Natural killer cell treated with Interleukin-12 subunit alpha and Interleukin-12 subunit beta and Interleukin-15 and Interleukin-18, amount 100 ng/mL, for 72 hours (primary cell): Measurements from ENCODE around the gene CLSTN2. TPM values are rescaled to one million over a fixed set of nuclear protein-coding genes. Genes with fewer than 3 reads are reported as not detected.

ENCODE experiments used
- ATAC-seq, 2 donors: fragments of 150-1000 bp; cut with Tn5 transposase in 1 of 2; sonication (Bioruptor Pico), chemical (Tn5 transposase) in 1 of 2; 2 replicates each; pipeline ENCODE4 v1.10.0; 2021
- DNase-seq: peaks from one replicate; pipeline ENCODE4 v3.0.0; 2022; ENCODE audit warnings: low spot score
- H3K27ac Mint-ChIP-seq, 2 donors: 1 replicate in 1 of 2; 2 replicates in 1 of 2; pipeline ENCODE4 v1.8.0; 2022; ENCODE audit warnings: mixed read lengths in 2 of 2, mild to moderate bottlenecking in 1 of 2, moderate library complexity in 1 of 2
- H3K27me3 Mint-ChIP-seq, 2 donors: 1 replicate in 1 of 2; 2 replicates in 1 of 2; pipeline ENCODE4 v1.8.0; 2022; ENCODE audit warnings: mixed read lengths in 2 of 2
- H3K36me3 Mint-ChIP-seq: one replicate; pipeline ENCODE4 v1.8.0; 2022; ENCODE audit warnings: mixed read lengths
- H3K4me1 Mint-ChIP-seq, 2 donors: 1 replicate in 1 of 2; 2 replicates in 1 of 2; pipeline ENCODE4 v1.8.0; 2022; ENCODE audit warnings: low read depth in 2 of 2, mixed read lengths in 2 of 2, mild to moderate bottlenecking in 1 of 2
- H3K4me3 Mint-ChIP-seq: one replicate; pipeline ENCODE4 v1.8.0; 2022; ENCODE audit warnings: mixed read lengths
- H3K9me3 Mint-ChIP-seq: 2 replicates; pipeline ENCODE4 v1.8.0; 2022; ENCODE audit warnings: mixed read lengths
- total RNA-seq, 2 donors: library from RNA; stranded (reverse); gene quantifications; one replicate each; pipeline ENCODE4 v1.2.3, GENCODE V29; 2022

Gene CLSTN2
- total RNA-seq, 2 donors from 2014 or later = not detected

- DNase-seq (no peak), ATAC-seq (peak in 1 of 2 donors; percentile 24)
- H3K4me1 Mint-ChIP-seq = no peaks in the 10 kb centered on the region
Observed at GRCh38 chr3:140434261-140434905, 499.4 kb downstream of the CLSTN2 start.

GRCh38 chr3:140436421-140436820 lies 501.4 kb downstream of the CLSTN2 start:
- Mint-ChIP-seq H3K27me3 (peaks cover 13 to 15% of the 10 kb centered on the region in 2 donors), H3K4me3 (no peak overlapping the region), H3K4me1 (no peaks in the 10 kb centered on the region), H3K9me3 (no peaks in the 10 kb centered on the region), H3K27ac (no peak overlapping the region), H3K36me3 (no peaks in the 10 kb centered on the region)
- ATAC-seq (no peak), DNase-seq (no peak)

More at GRCh38 chr3:140434261-140434905, 499.4 kb downstream of the CLSTN2 start:
- no peak overlapping the region for H3K4me3 Mint-ChIP-seq
- H3K36me3 Mint-ChIP-seq = no peaks in the 10 kb centered on the region
- no peaks in the 10 kb centered on the region for H3K9me3 Mint-ChIP-seq
- H3K27me3 Mint-ChIP-seq = peaks cover 14% of the 10 kb centered on the region in 2 donors
- no peak overlapping the region for H3K27ac Mint-ChIP-seq

GRCh38 chr3:140438736-140439470 lies 503.9 kb downstream of the CLSTN2 start:
- H3K4me3 Mint-ChIP-seq = no peak overlapping the region
- H3K9me3 Mint-ChIP-seq = no peaks in the 10 kb centered on the region
- H3K4me1 Mint-ChIP-seq = no peaks in the 10 kb centered on the region
- H3K36me3 Mint-ChIP-seq = no peaks in the 10 kb centered on the region
- no peak for DNase-seq
- H3K27me3 Mint-ChIP-seq = peaks cover 20 to 25% of the 10 kb centered on the region in 2 donors
- no peak for ATAC-seq
- H3K27ac Mint-ChIP-seq = no peak overlapping the region

- H3K27ac Mint-ChIP-seq = no peak overlapping the region
- ATAC-seq = no peak
- no peaks in the 10 kb centered on the region for H3K4me1 Mint-ChIP-seq
- no peaks in the 10 kb centered on the region for H3K9me3 Mint-ChIP-seq
- no peaks in the 10 kb centered on the region for H3K36me3 Mint-ChIP-seq
- DNase-seq = no peak
- no peak overlapping the region for H3K4me3 Mint-ChIP-seq
- H3K27me3 Mint-ChIP-seq = peaks cover 20 to 25% of the 10 kb centered on the region in 2 donors
Observed at GRCh38 chr3:140439527-140439926, 504.5 kb downstream of the CLSTN2 start.

GRCh38 chr3:140440446-140440845 lies 505.5 kb downstream of the CLSTN2 start:
- Mint-ChIP-seq H3K27me3 (peaks cover 20 to 22% of the 10 kb centered on the region in 2 donors), H3K36me3 (no peaks in the 10 kb centered on the region), H3K4me1 (no peaks in the 10 kb centered on the region), H3K27ac (no peak overlapping the region), H3K9me3 (no peaks in the 10 kb centered on the region), H3K4me3 (no peak overlapping the region)
- DNase-seq = no peak
- ATAC-seq = no peak

GRCh38 chr3:140441006-140441405 lies 506.0 kb downstream of the CLSTN2 start:
- H3K36me3 Mint-ChIP-seq = no peaks in the 10 kb centered on the region
- ATAC-seq (no peak), DNase-seq (no peak)
- H3K4me3 Mint-ChIP-seq = no peak overlapping the region
- H3K27ac Mint-ChIP-seq = no peak overlapping the region
- H3K27me3 Mint-ChIP-seq = peaks cover 17 to 22% of the 10 kb centered on the region in 2 donors
- H3K9me3 Mint-ChIP-seq = no peaks in the 10 kb centered on the region
- H3K4me1 Mint-ChIP-seq = no peaks in the 10 kb centered on the region

GRCh38 chr3:140442621-140443020 lies 507.6 kb downstream of the CLSTN2 start:
- H3K36me3 Mint-ChIP-seq = no peaks in the 10 kb centered on the region
- ATAC-seq (no peak), DNase-seq (no peak)
- H3K4me3 Mint-ChIP-seq = no peak overlapping the region
- no peaks in the 10 kb centered on the region for H3K9me3 Mint-ChIP-seq
- H3K27me3 Mint-ChIP-seq = peaks cover 12 to 21% of the 10 kb centered on the region in 2 donors
- no peak overlapping the region for H3K27ac Mint-ChIP-seq
- H3K4me1 Mint-ChIP-seq = peaks cover 2 to 3% of the 10 kb centered on the region in 2 donors

GRCh38 chr3:140443073-140443472 lies 508.1 kb downstream of the CLSTN2 start:
- Mint-ChIP-seq H3K4me3 (no peak overlapping the region), H3K4me1 (peaks cover 5 to 8% of the 10 kb centered on the region in 2 donors), H3K36me3 (no peaks in the 10 kb centered on the region), H3K27me3 (peaks cover 12 to 22% of the 10 kb centered on the region in 2 donors), H3K9me3 (no peaks in the 10 kb centered on the region), H3K27ac (no peak overlapping the region)
- DNase-seq (no peak), ATAC-seq (no peak)

GRCh38 chr3:140443806-140444205 lies 508.8 kb downstream of the CLSTN2 start:
- Mint-ChIP-seq H3K27ac (no peak overlapping the region), H3K9me3 (no peaks in the 10 kb centered on the region), H3K4me3 (no peak overlapping the region), H3K36me3 (no peaks in the 10 kb centered on the region), H3K27me3 (peaks cover 12 to 22% of the 10 kb centered on the region in 2 donors), H3K4me1 (peaks cover 5 to 9% of the 10 kb centered on the region in 2 donors)
- ATAC-seq = no peak
- DNase-seq = no peak

GRCh38 chr3:140446734-140447133 lies 511.7 kb downstream of the CLSTN2 start:
- DNase-seq = no peak
- peaks cover 12 to 25% of the 10 kb centered on the region in 2 donors for H3K27me3 Mint-ChIP-seq

GRCh38 chr3:140447136-140447535 lies 512.2 kb downstream of the CLSTN2 start:
- Mint-ChIP-seq H3K27me3 (peaks cover 10 to 24% of the 10 kb centered on the region in 2 donors), H3K4me3 (no peak overlapping the region), H3K4me1 (peaks cover 15 to 16% of the 10 kb centered on the region in 2 donors), H3K9me3 (no peaks in the 10 kb centered on the region), H3K27ac (no peak overlapping the region), H3K36me3 (no peaks in the 10 kb centered on the region)
- no peak for DNase-seq
- ATAC-seq = no peak

More at GRCh38 chr3:140446734-140447133, 511.7 kb downstream of the CLSTN2 start:
- H3K4me1 Mint-ChIP-seq = peaks cover 14 to 16% of the 10 kb centered on the region in 2 donors
- ATAC-seq = no peak
- no peaks in the 10 kb centered on the region for H3K36me3 Mint-ChIP-seq
- no peak overlapping the region for H3K27ac Mint-ChIP-seq
- H3K9me3 Mint-ChIP-seq = no peaks in the 10 kb centered on the region
- H3K4me3 Mint-ChIP-seq = no peak overlapping the region

GRCh38 chr3:140448001-140448400 lies 513.0 kb downstream of the CLSTN2 start:
- Mint-ChIP-seq H3K27ac (no peak overlapping the region), H3K4me3 (no peak overlapping the region), H3K27me3 (peaks cover under 1 to 17% of the 10 kb centered on the region in 2 donors), H3K9me3 (no peaks in the 10 kb centered on the region), H3K36me3 (no peaks in the 10 kb centered on the region), H3K4me1 (peaks cover 23 to 24% of the 10 kb centered on the region in 2 donors)
- ATAC-seq (no peak), DNase-seq (no peak)

- Mint-ChIP-seq H3K4me3 (no peak overlapping the region), H3K9me3 (no peaks in the 10 kb centered on the region), H3K27me3 (peaks cover 0 to 17% of the 10 kb centered on the region in 2 donors), H3K36me3 (no peaks in the 10 kb centered on the region), H3K27ac (no peak overlapping the region), H3K4me1 (peaks cover 36 to 37% of the 10 kb centered on the region in 2 donors)
- DNase-seq = no peak
- ATAC-seq = no peak
Observed at GRCh38 chr3:140449413-140450256, 514.6 kb downstream of the CLSTN2 start.
